Activated T-helper 2 cell treated with anti-CD3 and anti-CD28 coated beads, Interferon-gamma antibody, Interleukin-2, Interleukin-4, amounts not matched to agents 10 μg/mL and 5 μg/mL and 100 μg/mL, durations not matched to agents 14 hours and 24 hours and 36 hours (primary cell): ENCODE results near the gene MORN2. TPM values are rescaled to one million over a fixed set of nuclear protein-coding genes. Genes with fewer than 3 reads are reported as not detected.
A peak's percentile ranks its signal among the peaks of the same experiment; 100 is the strongest.

Experiments
- DNase-seq: peaks from one replicate; pipeline ENCODE4 v3.0.0; 2021; ENCODE audit warnings: low spot score
- H3K27ac Mint-ChIP-seq: one replicate; pipeline ENCODE4 v1.8.0; 2021; ENCODE audit warnings: mixed read lengths
- H3K27me3 Mint-ChIP-seq: one replicate; pipeline ENCODE4 v1.8.0; 2021; ENCODE audit warnings: low read depth, mixed read lengths
- H3K36me3 Mint-ChIP-seq: one replicate; pipeline ENCODE4 v1.8.0; 2021; ENCODE audit warnings: low read depth, mixed read lengths
- H3K4me1 Mint-ChIP-seq: one replicate; pipeline ENCODE4 v1.8.0; 2021; ENCODE audit warnings: low read depth, mixed read lengths
- H3K4me3 Mint-ChIP-seq: one replicate; pipeline ENCODE4 v1.8.0; 2021; ENCODE audit warnings: low read depth, mild to moderate bottlenecking, moderate library complexity, mixed read lengths
- H3K9me3 Mint-ChIP-seq: one replicate; pipeline ENCODE4 v1.8.0; 2021; ENCODE audit warnings: mixed read lengths
- intact Hi-C: fragments of 100-400 bp; cut with micrococcal nuclease; formaldehyde crosslinking; loops from one replicate; pipeline ENCODE4 v1.15.1; 2023
- total RNA-seq: library from RNA; stranded (reverse); gene quantifications from 2 replicates; pipeline ENCODE4 v1.2.3, GENCODE V29; 2022

Gene MORN2
- total RNA-seq, 1 donor from 2014 or later, result 4.7 TPM

GRCh38 chr2:38905251-38905650, 29.5 kb downstream of the MORN2 start:
- Mint-ChIP-seq H3K27ac (no peak overlapping the region), H3K4me1 (peaks cover 15% of the 10 kb centered on the region), H3K36me3 (no peaks in the 10 kb centered on the region), H3K27me3 (peaks cover 2% of the 10 kb centered on the region), H3K4me3 (no peak overlapping the region), H3K9me3 (no peaks in the 10 kb centered on the region)
- intact Hi-C loops, result loop anchor here (5.0 kb wide), 1 partner anchor 322 kb away; no protein-coding TSS in a partner anchor
- DNase-seq, result no peak

- Mint-ChIP-seq H3K27ac (no peak overlapping the region), H3K36me3 (no peaks in the 10 kb centered on the region), H3K27me3 (peaks cover 6% of the 10 kb centered on the region), H3K9me3 (no peaks in the 10 kb centered on the region), H3K4me3 (no peak overlapping the region), H3K4me1 (peaks cover 15% of the 10 kb centered on the region)
- DNase-seq, result no peak
- intact Hi-C loops, result loop anchor here (5.0 kb wide), 1 partner anchor 320 kb away; no protein-coding TSS in a partner anchor
Measured at GRCh38 chr2:38907242-38907641, 31.5 kb downstream of the MORN2 start.

GRCh38 chr2:38907743-38908562, 32.2 kb downstream of the MORN2 start:
- Mint-ChIP-seq H3K9me3 (no peaks in the 10 kb centered on the region), H3K4me1 (peaks cover 15% of the 10 kb centered on the region), H3K27ac (peak overlapping the region; percentile 47), H3K27me3 (peaks cover 6% of the 10 kb centered on the region), H3K4me3 (no peak overlapping the region), H3K36me3 (no peaks in the 10 kb centered on the region)
- intact Hi-C loops, result loop anchor here (1.0 to 5.0 kb wide), 2 partner anchors 100 to 319 kb away; no protein-coding TSS in a partner anchor
- no peak for DNase-seq

DNA sequence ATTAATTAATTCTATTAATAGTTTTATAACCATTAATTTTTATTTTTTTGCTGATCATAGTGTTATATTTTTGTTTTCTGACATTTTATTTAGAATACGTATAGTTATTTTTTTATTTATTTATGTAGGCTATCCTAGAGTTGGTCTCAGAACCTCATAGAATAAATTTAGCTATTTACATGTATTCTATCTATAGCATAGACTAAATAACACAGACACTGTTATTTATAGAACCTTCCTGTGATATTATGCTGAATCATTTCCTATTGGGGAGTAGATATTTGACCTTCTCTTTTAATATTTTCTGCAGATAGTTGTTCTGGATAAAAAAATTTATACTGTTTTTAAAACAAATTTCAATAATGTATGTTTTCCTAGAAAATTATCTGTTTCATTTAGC, 34.1 kb downstream of the MORN2 start:
- Mint-ChIP-seq H3K4me3 (no peak overlapping the region), H3K36me3 (no peaks in the 10 kb centered on the region), H3K9me3 (no peaks in the 10 kb centered on the region), H3K27me3 (peaks cover 6% of the 10 kb centered on the region), H3K27ac (no peak overlapping the region), H3K4me1 (peaks cover 15% of the 10 kb centered on the region)
- intact Hi-C loops, result loop anchor here (5.0 kb wide), 1 partner anchor 317 kb away; no protein-coding TSS in a partner anchor
- DNase-seq, result no peak

- Mint-ChIP-seq H3K27me3 (peaks cover 7% of the 10 kb centered on the region), H3K4me3 (no peak overlapping the region), H3K9me3 (no peaks in the 10 kb centered on the region), H3K36me3 (no peaks in the 10 kb centered on the region), H3K27ac (no peak overlapping the region), H3K4me1 (peaks cover 15% of the 10 kb centered on the region)
- intact Hi-C loops, result no loop called here
- no peak for DNase-seq
Measured at GRCh38 chr2:38911191-38911590, 35.4 kb downstream of the MORN2 start.

DNA sequence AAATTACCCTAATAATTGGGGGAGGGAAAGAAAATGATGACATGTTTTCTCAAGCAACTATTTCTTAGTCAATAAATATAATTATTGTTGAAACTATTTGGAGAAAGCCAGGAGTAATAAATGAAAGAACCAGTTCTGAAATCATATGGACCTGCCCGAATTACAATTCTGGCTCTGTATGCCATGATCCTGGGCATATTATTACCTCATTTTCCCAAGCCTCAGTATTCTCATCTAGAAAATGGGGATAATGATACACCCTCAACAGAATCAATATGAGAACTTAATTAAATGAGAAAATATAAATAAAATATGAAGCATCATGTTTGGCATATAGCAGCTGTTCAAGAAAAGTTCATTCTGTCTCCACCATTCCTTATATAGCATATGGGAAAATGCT, 36.8 kb downstream of the MORN2 start:
- DNase-seq, result no peak
- peaks cover 14% of the 10 kb centered on the region for H3K4me1 Mint-ChIP-seq
- intact Hi-C loops, result no loop called here
- no peak overlapping the region for H3K4me3 Mint-ChIP-seq
- peaks cover 8% of the 10 kb centered on the region for H3K27me3 Mint-ChIP-seq
- no peaks in the 10 kb centered on the region for H3K36me3 Mint-ChIP-seq
- H3K9me3 Mint-ChIP-seq, result no peaks in the 10 kb centered on the region
- H3K27ac Mint-ChIP-seq, result no peak overlapping the region

DNA sequence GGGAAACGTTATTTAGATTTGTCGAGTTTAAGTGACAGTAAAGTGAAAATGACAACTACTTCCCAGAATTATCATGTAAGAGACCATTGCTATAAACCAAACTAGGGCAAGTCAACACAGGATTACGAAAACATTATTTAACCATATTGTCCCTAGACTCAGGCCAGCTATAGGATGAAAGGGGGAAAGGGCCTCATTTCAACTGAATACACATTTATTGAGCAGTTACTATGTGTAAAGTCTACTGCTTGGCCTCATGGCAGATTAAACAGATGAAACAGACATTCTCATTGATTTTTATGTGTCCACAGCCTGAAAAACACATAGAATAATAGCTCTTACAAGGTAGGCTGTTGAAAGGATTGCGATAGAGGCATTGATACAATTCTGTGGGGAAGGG, 46.6 kb downstream of the MORN2 start:
- Mint-ChIP-seq H3K4me3 (no peak overlapping the region), H3K27ac (no peak overlapping the region), H3K36me3 (no peaks in the 10 kb centered on the region), H3K9me3 (no peaks in the 10 kb centered on the region), H3K27me3 (peaks cover 35% of the 10 kb centered on the region), H3K4me1 (no peaks in the 10 kb centered on the region)
- DNase-seq, result no peak
- intact Hi-C loops, result no loop called here

DNA sequence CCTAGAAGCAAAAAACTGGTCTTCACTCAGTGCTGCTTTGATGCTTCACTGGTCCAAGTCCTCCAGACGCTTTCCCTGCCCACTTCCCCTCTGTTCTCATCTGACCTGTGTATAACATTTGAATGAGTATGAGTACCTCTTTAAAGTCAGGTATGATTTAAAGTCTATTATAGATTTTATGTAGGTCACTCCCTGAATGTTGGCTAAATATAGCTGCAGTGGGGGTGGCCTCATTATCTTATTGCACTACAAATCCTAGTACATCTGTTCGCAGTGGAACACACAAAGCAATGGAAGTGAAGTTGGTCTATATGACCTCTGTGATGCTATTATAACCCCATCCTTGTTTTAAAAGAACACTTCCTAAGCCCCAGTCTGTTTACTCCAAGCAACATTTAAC, 47.1 kb downstream of the MORN2 start:
- H3K27ac Mint-ChIP-seq, result no peak overlapping the region
- H3K4me3 Mint-ChIP-seq, result no peak overlapping the region
- peaks cover 35% of the 10 kb centered on the region for H3K27me3 Mint-ChIP-seq
- no peaks in the 10 kb centered on the region for H3K9me3 Mint-ChIP-seq
- DNase-seq, result no peak
- intact Hi-C loops, result no loop called here
- no peaks in the 10 kb centered on the region for H3K36me3 Mint-ChIP-seq
- H3K4me1 Mint-ChIP-seq, result no peaks in the 10 kb centered on the region

DNA sequence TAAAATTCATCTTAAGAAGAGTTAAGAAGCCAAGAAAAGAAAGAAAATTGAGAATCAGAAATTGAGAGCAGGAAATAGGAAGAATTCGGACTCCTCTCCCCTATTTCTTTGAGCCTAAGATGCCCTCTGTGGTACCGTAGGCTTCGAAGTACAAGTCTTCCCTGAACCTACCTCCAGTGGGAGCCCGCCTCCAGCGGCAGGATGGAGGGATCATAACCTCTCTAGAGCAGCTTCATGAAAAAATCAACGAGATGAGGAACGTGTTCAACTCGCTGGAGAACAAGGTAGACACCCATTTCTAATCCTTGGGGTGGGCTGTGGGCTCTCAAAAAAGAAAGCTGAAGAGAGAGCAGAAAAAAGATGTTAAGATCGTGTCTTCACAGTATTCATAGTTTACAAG, 50.2 kb downstream of the MORN2 start:
- no peaks in the 10 kb centered on the region for H3K36me3 Mint-ChIP-seq
- no peaks in the 10 kb centered on the region for H3K9me3 Mint-ChIP-seq
- no peak overlapping the region for H3K4me3 Mint-ChIP-seq
- no peak overlapping the region for H3K27ac Mint-ChIP-seq
- intact Hi-C loops, result no loop called here
- peaks cover 38% of the 10 kb centered on the region for H3K27me3 Mint-ChIP-seq
- no peaks in the 10 kb centered on the region for H3K4me1 Mint-ChIP-seq
- DNase-seq, result no peak

DNA sequence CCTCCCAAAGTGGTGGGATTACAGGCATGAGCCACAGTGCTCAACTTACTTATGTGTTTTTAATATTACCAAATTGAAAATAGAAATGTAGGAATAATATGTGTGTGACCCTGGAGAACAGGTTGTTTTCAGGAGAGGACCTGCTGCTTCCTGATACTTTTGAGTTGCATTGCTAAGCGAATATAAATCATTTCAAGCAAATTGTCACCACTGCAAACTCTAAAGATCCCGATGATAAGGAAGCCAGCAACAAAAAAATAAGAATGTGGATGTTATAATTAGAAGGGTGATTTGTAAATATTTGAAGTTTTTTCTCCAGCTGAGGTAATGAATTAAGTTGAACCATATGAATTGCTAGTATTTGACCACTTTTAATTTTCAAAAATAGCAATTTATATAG, 54.8 kb downstream of the MORN2 start:
- H3K36me3 Mint-ChIP-seq, result no peaks in the 10 kb centered on the region
- no peak overlapping the region for H3K27ac Mint-ChIP-seq
- H3K4me3 Mint-ChIP-seq, result no peak overlapping the region
- H3K9me3 Mint-ChIP-seq, result no peaks in the 10 kb centered on the region
- H3K27me3 Mint-ChIP-seq, result peaks cover 25% of the 10 kb centered on the region
- intact Hi-C loops, result no loop called here
- no peaks in the 10 kb centered on the region for H3K4me1 Mint-ChIP-seq
- DNase-seq, result no peak

Other genes with a start within 250 kb of the MORN2 start
- gene GALM, start 209.9 kb upstream of the MORN2 start, total RNA-seq, result 42.1 and 43.0 TPM in 2 replicates
- gene SRSF7, start 124.6 kb upstream of the MORN2 start, total RNA-seq, result 401 and 406 TPM in 2 replicates
- 29.9 and 33.6 TPM in 2 replicates for gene GEMIN6, start 97.8 kb upstream of the MORN2 start, total RNA-seq
- 18.5 and 21.7 TPM in 2 replicates for gene DHX57, start within 50 bp of the MORN2 start, total RNA-seq
- gene ARHGEF33, start 13.9 kb downstream of the MORN2 start, total RNA-seq, result 0.25 TPM in 1 of 2 replicates, not detected in the other
- gene SOS1, start 245.1 kb downstream of the MORN2 start, total RNA-seq, result 52.6 and 64.2 TPM in 2 replicates